Activated CD8-positive, alpha-beta memory T cell treated with anti-CD3 and anti-CD28 coated beads for 36 hours (primary cell): ENCODE data around the gene FOXO6. TPM values are rescaled to one million over a fixed set of nuclear protein-coding genes. Genes with fewer than 3 reads are reported as not detected.

Experiments
- CTCF ChIA-PET: fragments of 350-600 bp; sonication (Branson Sonifier 250); formaldehyde crosslinking; loops from one replicate; lab custom pipeline; 2021; ENCODE audit warnings: antibody characterized with exemption; lab: Charles Lee
- POLR2A ChIA-PET: fragments of 350-600 bp; sonication (Branson Sonifier 250); formaldehyde crosslinking; loops from one replicate; lab custom pipeline; 2021; ENCODE audit warnings: antibody characterized with exemption; lab: Charles Lee
- total RNA-seq, 2 experiments: library from RNA; stranded (reverse); gene quantifications; one replicate each; pipeline ENCODE4 v1.2.3, GENCODE V29; 2021

The FOXO6 gene
- total RNA-seq, 2 experiments from 2014 or later: 0.08 to 0.21 TPM

DNA sequence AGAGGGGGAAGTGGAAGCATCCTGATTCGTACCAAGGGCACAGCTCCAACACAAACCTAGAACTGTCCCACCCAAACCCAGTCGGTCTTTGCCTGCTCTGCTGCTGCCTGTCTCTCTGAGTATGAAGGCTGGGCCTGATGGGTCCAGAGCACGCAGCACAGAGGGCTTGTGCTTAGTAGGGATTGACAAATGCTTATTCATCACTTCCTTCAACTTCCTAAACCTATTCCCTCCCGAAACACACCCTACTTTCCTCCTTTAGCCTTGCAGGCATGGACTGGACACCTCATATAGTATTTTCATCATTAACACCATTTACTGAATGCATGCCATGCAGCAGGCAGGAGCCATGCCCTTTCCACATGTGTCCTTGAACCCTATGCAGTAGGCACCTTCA is 31.3 kb downstream of the FOXO6 start:
- POLR2A ChIA-PET: no interaction called here
- CTCF ChIA-PET: no interaction called here

DNA sequence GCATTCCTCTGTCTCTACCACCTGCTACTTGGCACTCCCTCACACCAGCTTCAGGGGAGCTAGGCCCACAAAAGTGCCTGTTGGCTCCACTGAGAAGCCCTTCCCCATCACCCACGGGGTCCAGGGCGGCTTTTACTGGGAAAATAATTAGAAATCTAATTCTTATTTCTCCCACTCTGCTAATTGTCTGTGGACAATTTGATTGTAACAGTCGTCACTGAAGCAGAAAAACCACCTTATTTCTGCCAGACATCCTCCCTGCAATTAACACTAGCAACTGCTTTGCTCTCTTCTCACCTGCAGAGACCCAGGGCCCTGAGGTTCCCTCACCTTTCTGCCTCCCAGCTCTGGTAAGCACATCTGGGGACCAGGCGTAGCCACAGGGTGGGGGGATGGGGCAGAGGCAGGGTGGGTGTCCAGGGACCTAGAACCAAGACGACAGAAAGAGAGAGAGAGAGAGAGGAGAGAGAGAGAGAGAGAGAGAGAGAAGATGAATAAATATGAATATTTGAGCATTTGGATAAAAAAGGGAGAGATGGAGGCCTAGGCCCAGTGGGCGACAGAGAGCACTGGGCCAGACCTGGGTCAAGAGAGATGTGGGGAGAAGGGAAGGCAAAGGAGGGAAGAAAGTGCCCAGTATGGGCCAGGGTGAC is 32.6 kb downstream of the FOXO6 start:
- CTCF ChIA-PET: interaction anchor here (1.0 kb wide), 1 partner anchor 71 kb away, joined by 3 read pairs; no protein-coding TSS in a partner anchor
- POLR2A ChIA-PET: no interaction called here

DNA sequence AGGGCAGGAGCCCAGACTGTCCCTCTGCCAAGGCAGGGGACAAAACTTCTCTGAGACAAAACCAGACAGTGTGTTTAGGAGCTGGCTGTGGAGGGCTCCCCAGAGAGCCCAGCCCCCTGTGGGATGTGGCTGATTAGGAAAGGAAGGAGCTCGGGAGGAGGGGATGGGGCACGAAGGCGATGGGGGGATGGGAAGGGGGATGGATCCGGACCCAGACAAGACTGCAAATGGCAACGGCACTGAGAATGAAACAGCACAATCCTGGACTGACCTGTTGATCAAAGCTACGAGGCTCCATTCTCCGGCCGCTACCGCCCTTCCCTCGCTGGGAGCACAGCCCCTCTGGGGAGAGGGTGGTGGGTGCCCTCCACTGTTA is 33.1 kb downstream of the FOXO6 start:
- CTCF ChIA-PET: interaction anchor here (1.0 kb wide), 1 partner anchor 71 kb away, joined by 3 read pairs; no protein-coding TSS in a partner anchor

DNA sequence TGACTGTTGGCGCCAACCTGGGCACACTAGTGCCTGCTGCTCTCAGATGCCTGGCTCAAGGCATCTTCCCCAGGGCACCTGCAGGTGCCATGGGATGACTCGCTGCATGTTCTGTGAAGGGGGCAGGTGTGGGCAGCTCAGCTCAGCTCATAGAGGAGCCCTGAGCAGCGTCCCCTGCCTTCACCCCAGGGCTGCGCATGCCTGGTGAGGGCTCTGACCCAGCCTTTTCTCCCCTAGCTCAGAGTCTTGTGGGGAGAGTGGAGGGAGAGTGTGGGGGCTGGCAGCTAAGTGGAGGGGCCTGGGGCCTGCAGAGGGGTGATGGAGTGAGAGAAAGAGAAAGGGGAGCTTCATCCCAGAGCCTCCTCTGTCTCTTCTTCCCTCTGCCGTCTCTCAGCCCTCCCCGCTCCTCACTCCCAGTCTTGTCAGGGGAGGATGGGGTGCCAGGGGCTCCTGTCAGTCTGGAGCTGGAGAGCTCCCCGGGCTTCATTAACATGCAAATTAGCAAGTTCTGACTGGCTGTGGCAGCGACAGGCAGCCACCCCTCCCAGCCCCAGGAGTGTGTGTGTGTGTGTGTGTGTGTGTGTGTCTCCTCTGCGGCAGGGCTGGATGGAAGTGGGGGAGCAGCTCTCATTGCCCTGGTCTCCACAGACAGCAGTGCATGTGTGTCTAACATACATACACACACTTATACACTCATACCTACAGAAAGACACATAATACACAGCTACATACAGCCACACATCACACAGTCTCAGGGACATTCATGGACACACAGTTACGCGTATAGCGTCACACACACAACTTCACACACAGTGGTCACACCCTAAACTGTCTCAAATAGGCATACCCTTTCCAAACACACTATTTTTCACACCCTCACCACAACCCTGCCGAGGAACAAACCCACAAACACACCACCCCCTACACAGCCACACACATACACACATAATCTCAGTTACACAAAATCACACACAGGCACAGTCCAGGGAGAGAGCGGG is 34.0 kb downstream of the FOXO6 start:
- POLR2A ChIA-PET: no interaction called here
- CTCF ChIA-PET: interaction anchor here (1.0 kb wide), 1 partner anchor 72 kb away, joined by 3 read pairs; no protein-coding TSS in a partner anchor

More for the DNA sequence above, 33.1 kb downstream of the FOXO6 start:
- POLR2A ChIA-PET: no interaction called here

DNA sequence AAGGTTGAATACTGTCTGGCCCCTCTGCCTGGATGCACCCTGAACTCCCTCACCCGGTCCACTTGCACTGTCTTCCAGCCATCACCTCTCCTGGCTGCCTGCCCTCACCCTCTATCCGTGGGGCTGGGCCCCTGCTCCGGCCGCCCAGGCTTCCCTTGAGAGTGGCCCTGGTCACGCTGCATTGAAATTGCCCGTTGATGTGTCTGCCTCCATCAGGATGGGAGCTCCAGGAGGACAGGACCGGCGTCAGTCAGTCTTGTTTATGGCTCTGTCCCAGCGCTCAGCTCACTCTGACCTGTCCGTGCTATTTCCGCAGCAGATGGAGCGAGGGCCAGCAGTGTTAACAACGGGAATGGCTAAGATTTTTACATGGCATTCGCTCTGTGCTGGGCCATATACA is 34.9 kb downstream of the FOXO6 start:
- ChIA-PET CTCF (no interaction called here), POLR2A (no interaction called here)

DNA sequence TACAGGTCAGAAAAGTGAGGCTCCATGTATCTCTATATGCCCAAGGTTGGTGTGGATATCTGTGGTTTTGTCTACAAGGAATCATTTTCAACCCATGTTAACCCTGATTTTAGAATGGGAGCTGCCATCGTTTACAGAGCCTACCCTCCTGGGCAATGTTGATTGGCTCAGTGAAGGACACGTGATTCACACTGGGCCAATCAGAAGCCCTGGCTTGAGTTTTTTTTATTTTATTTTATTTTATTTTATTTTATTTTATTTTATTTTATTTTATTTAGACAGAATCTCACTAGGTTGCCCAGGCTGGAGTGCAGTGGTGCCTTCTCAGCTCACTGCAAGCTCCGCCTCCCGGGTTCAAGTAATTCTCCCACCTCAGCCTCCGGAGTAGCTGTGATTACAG is 35.8 kb downstream of the FOXO6 start:
- POLR2A ChIA-PET: no interaction called here
- CTCF ChIA-PET: interaction anchor here (0.7 kb wide), 1 partner anchor 713 kb away, joined by 3 read pairs; no protein-coding TSS in a partner anchor

DNA sequence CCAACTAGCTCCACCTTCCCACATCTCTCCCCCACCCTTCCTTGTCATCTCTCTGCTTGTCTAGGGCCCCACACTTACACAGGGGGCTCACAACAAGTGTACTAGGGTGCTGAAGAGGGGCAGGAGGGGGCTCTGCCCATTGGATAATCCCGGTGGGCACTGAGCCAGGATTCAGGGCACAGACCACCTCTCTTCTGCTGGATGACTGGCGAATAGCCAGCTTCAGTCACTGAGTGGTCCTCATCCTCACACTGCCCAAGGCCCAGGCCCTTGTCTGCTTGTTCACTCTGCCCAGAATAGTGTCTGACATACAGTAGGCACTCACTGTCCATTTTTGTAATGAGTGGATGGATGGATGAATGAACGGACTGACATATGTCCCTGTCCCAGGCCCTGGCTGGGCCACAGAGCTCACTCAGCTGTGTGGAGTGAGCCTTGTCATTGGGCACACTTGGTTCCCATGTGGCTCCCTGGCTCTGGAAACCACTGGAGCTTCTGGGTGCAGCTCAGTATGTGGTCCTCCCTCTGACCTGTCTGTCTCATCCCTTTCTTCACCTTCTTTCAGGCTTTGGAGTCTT is 36.6 kb downstream of the FOXO6 start:
- ChIA-PET POLR2A (no interaction called here), CTCF (interaction anchor here (0.7 kb wide), 1 partner anchor 712 kb away, joined by 3 read pairs; no protein-coding TSS in a partner anchor)

DNA sequence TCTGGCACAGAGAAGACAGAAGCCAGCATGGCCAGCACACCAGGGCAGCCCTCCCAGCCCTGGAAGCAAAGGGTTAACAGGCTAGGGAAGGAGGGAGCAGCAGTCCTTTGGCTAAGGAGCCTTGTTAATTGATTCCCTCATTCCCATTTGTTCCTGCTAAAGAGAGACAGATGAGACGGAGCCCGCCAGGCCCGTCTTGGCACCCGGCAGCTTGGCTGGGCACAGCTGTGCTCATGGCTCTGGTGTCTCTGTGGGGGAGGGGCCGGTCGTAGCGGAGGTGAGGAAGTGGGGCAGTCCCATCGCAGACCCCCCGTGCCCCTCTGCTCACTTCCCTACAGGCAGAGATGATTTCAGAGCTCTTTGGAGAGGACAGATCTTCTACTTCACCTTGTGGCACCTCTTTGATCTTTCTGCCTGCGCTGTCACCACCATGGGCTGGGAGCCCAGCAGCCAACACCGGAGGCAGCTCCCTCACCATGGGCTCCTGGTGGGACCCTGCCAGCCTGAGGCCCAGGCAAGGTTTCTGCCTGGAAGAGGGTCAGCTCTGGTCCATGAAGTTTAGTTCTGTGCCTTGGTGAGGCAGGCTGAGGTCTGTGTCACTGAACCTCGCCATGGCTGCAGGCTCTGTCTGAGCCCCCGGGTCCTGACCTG is 38.0 kb downstream of the FOXO6 start:
- ChIA-PET CTCF (no interaction called here), POLR2A (no interaction called here)

DNA sequence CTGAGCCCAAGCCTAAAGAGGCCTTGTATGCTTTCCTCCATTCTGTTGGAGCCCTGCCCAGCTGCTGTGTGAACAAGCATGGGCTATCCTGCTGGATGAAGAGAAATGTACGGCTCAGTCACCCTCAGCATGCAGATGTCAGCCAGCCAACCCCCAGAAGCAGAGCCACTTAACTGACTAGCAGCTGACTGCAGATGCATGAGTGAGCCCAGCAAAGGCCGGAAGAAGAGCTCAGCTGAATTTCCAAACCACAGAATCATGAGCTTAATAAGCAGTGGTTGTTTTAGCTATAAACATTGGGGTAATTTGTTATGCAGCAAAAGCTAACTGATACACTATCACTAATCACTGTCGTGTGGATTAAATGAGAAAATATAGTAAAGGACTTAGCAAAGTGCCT is 39.0 kb downstream of the FOXO6 start:
- CTCF ChIA-PET: no interaction called here
- POLR2A ChIA-PET: no interaction called here

DNA sequence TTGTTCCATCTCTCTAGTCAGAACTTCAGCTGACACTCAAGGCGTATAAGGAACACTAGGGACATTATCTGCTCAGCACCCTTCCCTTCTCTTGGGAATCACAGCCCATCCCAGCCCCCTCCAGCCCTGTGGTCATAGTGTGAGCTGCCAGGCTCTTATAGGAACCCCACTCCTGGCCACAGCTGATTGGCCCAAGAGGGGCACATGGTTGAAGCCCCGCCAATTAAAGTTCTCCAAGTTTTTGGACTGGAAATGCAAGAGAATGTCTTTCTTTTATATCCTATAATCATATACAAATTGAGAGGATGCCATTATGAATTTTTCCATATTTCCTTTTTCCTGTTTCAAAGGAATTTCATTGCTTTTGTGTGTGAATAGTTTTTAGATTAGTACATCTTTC is 40.7 kb downstream of the FOXO6 start:
- ChIA-PET POLR2A (no interaction called here), CTCF (no interaction called here)

DNA sequence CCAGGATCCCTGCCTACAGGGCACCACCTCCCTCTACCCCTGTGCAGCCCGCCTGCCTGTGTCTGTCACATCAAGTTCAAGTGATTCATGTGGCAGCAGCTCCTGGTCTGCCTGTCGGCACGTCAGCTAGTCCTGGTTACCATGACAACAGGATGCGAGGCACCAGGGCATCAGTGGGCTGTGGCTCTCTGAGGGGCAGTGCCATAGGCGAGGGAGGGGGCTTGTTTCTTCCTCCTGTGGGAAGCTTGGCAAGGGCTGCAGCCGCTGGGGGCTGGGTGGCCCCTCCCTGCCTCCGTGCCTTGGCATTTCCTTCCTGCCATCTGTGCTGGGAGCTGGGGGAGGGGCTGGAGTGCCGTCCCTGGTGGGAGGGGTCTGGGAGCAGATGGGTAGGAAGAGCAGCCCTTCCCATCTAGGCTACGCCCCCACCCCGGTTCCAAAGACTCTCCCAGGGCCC is 43.1 kb downstream of the FOXO6 start:
- CTCF ChIA-PET: interaction anchor here (1.2 kb wide), 1 partner anchor 82 kb away, joined by 3 read pairs; no protein-coding TSS in a partner anchor
- POLR2A ChIA-PET: interaction anchor here (0.6 kb wide), 1 partner anchor 126 kb away, joined by 3 read pairs; no protein-coding TSS in a partner anchor

DNA sequence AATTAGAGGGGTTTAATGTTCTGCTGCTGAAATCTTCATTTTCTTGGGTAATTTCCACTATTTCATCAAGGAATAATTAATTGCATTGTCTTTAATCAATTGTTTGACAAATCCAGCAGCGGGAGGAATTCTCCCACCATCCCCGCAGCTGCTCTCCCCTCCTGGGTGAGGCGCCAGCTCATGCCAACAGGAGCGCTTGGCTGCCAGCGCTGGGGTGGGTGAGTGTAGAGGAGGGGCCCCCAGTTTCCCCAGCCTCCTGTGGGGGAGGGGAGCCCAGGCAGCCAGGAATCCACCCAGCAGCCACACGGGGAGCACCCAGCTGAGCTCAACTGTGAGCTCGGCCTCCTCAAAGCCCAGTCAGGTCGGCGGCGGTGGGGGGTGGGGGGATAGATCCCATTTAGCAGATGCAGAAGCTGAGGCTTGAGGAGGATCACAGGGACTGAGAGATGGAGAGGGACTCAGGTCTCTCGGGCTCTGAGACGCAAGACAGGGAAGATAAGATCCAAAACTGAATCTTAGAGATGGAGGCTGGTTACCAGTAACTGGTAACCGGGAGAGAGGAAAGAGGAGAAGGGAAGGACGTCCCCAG is 46.5 kb downstream of the FOXO6 start:
- ChIA-PET CTCF (interaction anchor here (0.6 to 1.6 kb wide), 2 partner anchors 90 to 125 kb away, joined by 3 read pairs; no protein-coding TSS in a partner anchor), POLR2A (no interaction called here)

DNA sequence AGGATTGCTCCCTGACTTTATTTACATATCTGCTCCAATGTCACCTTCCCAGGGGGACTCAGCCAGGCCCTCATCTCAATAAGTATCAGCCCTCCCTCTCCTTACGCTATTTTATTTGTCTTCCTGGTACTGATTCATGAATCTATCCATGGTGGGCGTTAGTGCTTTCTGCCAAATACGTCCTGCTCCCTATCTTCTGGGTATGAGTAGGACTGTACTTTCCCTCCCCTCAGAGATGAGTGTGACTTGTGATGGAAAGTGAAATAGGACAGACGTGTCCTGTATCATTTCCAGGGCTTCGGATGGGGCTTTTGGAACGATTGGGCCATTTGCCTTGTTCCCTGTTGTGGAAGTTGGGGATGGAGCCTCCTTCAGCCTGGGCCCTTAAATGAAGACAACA is 47.5 kb downstream of the FOXO6 start:
- POLR2A ChIA-PET: no interaction called here
- CTCF ChIA-PET: no interaction called here

DNA sequence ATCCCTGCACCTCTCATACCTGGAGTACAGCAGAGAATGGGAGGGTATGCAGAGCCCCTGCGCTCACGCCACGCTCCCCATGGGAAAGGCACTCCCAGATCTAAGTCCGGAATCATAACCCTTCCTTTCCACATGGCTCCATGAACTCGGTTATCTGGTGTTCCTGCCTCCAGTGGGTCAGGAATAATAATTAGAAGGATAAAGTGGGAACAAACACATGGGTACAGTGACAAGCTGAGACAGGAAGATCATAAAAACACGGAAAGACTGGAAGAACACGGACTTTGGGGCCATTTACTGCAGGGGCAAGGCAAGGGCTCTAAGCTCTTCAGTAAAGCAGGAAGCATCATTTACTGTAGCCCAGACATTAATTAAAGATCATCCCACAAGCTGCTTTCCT is 48.6 kb downstream of the FOXO6 start:
- ChIA-PET POLR2A (no interaction called here), CTCF (interaction anchor here (0.6 to 1.0 kb wide), 3 partner anchors 31 to 1570 kb away, joined by 3 to 4 read pairs (median 3); no protein-coding TSS in a partner anchor)

DNA sequence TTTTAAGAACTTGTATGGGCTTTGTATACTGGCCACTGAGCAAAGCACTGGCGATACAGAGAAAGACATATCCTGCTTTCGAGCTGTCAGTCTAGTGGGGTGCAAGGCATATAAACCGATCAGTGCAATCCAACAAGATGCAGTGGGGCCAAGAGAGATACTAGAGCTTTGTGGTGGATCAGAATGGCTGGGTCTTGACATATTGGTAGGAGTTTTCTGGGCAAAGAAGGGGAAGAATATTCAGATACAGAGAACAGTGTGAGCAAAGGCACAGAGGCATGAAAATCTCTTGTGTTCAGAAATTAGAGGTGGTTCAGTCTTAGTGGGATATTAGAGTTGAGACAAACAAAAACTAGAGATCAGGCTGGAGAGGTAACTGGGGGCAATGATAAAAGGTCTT is 49.2 kb downstream of the FOXO6 start:
- POLR2A ChIA-PET: no interaction called here

DNA sequence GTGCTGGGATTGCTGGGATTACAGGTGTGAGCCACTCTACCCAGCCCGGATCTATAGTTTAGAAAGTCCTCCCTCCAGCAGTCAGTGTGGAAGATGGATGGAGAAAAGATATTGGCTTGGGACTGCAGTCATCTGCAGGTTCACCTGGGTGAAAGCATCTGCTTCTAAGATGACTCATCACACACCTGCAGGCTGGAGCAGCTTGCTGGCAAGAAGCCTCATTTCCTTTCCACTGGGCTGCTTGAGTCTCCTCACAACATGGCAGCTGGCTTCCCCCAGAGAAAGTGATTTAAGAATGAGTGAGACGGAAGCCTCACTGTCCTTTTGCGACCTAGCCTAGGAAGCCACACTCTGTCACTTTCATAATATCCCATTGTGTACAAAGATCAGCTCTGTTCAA is 50.0 kb downstream of the FOXO6 start:
- ChIA-PET CTCF (no interaction called here), POLR2A (no interaction called here)

More for the DNA sequence above, 49.2 kb downstream of the FOXO6 start:
- CTCF ChIA-PET: interaction anchor here (0.7 kb wide), 1 partner anchor 30 kb away, joined by 3 read pairs; no protein-coding TSS in a partner anchor

DNA sequence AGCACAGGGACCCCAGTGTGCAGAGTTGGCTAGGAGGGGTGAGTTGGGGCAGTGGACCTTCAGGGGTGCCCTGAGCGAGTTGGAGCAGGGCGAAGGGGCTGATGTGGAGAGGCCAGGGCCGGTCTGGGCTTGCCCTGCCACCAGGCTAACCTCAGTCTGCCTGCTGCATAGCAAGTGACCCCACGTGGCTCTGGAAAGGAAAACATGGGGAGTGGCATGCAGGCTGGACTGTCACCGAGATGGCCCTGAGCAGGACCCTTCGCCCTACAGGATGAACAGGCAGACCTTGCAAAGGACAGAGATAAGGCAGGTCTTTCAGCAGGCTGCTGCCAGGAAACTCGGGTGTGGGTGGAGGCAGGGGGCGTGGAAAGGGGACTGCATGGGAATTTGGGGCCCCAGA is 51.5 kb downstream of the FOXO6 start:
- POLR2A ChIA-PET: interaction anchor here (0.6 kb wide), 1 partner anchor 503 kb away, joined by 3 read pairs; no protein-coding TSS in a partner anchor
- CTCF ChIA-PET: no interaction called here

DNA sequence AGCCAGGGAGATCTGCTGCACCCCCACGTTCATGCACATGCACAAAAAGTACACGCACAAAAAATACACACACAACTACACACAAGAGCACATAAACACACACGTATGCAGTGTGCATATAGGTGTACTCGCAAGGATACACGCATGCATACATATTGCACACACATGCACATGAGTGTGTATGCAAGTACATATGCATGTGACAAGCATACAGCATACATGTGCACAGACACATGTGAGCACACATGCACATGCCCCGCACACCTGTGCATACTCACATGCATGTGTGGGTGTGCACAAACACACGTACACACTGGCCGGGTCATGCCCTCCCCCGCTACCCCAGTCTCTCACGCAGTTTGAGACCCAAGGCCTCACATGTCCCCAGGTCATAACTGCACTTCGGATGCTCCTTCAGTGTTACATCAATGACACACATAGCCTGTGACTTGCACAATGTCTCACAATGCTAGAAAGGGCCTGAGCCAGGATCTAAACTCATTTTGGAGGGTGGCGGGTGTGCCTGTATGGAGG is 52.6 kb downstream of the FOXO6 start:
- CTCF ChIA-PET: interaction anchor here (0.5 kb wide), 1 partner anchor 100 kb away, joined by 3 read pairs; no protein-coding TSS in a partner anchor
- POLR2A ChIA-PET: no interaction called here
